Activated CD4-positive, alpha-beta T cell treated with anti-CD3 and anti-CD28 coated beads, Interleukin-2, Interleukin-4, amounts not matched to agents 100 ng/mL and 50 ng/mL, durations not matched to agents 16 hours and 8 hours (primary cell): ENCODE measurements around the gene COLEC12.

ENCODE experiments used
- DNase-seq: peaks from one replicate; pipeline ENCODE4 v3.0.0-alpha.2; 2020; ENCODE audit warnings: low spot score

Gene COLEC12

GRCh38 chr18:500632-501405, at the start of gene COLEC12:
TSS of gene COLEC12 (minus strand) at chr18:500701. CDS start at chr18:500514, 187 bp downstream.
- DNase-seq: no peak

- DNase-seq: no peak
Measured at GRCh38 chr18:549967-550366, 49.5 kb upstream of the COLEC12 start.

DNA sequence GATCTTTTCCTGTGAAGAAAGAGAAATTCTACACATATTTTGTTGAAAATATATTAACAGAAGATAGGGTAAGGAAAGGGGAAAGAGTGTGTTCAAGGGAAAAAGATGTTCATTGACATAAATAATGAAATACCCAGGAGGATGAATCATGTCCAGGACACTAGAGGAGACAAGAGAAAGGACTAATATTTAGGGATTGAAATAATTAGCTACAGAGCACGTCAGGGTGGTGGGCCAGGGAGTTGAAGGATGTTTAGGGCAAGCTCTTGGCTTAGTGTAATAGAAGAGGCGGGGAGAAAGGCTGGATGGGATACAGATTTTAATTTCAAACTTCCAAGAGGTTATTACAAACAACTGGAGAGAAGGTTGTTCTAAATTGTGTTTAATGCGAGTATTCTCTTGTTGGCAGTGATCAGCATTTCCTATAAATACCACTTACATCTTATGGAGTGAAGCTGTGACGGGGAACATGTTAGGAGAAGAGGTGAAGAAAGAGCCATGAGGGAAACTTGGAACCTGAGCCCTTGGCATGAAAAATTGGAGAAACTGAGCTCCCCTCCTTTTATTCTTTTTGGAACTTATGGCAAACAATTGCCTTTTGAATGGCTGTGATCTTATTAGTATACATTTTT, 43.1 kb upstream of the COLEC12 start:
- DNase-seq: no peak

DNA sequence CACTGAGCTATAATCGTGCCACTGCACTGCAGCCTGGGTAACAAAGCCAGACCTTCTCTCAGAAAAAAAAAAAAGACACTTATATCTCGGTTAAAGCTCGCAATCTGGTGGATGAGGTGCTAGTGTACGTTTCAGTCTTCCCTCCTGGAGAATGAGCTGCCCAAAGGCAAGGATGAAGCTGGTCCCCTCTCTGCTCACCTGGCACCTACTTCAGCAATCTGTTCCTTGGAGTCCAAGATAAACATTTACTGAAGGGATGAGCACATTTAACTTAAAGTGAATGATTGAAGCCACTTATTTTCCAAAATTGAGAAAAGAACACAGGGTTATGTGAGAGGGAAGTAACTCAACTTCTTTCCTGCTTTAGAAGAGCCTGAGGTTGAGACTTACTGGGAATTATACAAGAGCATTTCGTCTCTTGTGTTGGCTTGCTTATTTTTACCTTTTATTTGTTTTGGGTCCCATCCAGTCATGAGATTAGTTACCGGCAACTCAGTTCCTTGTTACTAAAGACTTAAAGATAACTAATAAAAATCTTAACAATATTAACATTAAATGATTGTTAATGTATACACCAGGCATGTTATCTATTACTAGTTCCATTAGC, 33.6 kb upstream of the COLEC12 start:
- DNase-seq: no peak

- no peak for DNase-seq
Measured at GRCh38 chr18:532632-533031, 32.1 kb upstream of the COLEC12 start.

GRCh38 chr18:532018-532417, 31.5 kb upstream of the COLEC12 start:
- no peak for DNase-seq

- no peak for DNase-seq
Measured at GRCh38 chr18:527146-527545, 26.6 kb upstream of the COLEC12 start.

- DNase-seq: no peak
Measured at GRCh38 chr18:526681-527080, 26.2 kb upstream of the COLEC12 start.

DNA sequence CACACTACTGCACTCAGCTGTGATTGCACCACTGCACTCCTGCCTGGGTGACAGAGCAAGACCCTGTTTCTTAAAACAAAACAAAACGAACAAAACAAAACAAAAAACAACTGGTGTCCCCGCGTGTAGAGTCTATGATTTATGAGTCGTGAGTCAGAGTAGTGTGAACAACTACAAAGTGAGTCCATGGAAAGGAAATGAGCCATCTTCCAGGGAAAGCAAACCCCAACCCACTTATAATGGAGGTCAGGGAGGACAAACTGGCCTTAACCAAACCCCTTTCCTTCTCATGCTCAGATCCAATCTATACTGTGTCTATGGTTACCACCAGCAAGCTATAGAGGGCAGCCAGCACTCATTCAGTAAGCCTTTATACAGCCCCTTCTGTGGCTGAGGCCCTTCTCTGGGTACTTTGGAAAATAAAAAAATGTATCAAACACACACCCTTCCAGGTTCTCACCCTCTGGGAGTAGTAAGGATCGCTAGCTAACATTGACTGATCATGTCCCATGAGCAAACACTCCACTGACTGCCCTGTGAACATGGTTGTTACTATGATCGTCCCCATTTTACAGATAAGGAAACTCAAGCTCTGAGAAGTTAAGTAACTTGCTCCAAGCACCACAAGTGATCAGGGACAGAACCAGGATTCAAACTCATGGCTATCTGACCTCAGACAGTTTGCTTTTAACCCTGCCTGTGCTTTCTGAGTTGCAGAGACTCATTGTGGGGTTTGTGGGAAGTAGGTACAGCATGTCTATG, 24.7 kb upstream of the COLEC12 start:
- DNase-seq: no peak

DNA sequence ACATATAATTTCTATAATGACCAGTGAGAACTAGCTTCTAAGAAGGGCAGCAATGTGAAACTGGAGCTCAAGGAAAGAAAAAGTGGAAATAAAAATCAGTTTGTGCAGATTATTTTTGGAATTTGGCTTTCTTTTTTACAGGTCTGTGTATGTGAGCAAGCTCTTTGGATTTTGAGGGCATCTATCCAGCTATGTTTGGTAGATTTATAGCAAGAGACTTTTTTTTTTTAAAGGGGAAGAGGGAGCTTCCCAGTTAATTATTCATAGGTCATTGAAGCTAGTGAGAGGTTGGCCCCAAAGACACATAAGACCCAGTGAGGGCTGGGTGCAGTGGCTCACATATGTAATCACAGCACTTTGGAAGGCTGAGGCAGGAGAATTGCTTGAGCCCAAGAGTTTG, 24.0 kb upstream of the COLEC12 start:
- no peak for DNase-seq

DNA sequence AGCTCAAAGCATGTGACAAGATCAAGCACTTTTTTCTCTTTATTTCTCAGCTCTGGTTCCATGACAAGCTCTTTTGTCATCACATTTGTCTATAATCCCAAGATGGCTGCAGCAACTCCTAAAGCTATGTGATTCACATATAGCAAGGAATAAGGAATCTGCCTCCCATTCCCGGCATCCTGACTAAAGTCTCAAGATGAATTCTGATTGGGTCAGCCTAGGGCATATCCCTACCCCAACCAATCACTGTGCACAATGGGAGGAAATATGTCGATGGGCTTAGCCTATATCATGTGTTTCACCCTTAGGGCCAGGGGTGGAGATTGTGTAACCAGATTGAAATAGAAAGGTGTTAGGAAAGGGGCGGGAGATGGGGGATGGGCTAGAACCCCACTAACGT, 23.1 kb upstream of the COLEC12 start:
- no peak for DNase-seq

DNA sequence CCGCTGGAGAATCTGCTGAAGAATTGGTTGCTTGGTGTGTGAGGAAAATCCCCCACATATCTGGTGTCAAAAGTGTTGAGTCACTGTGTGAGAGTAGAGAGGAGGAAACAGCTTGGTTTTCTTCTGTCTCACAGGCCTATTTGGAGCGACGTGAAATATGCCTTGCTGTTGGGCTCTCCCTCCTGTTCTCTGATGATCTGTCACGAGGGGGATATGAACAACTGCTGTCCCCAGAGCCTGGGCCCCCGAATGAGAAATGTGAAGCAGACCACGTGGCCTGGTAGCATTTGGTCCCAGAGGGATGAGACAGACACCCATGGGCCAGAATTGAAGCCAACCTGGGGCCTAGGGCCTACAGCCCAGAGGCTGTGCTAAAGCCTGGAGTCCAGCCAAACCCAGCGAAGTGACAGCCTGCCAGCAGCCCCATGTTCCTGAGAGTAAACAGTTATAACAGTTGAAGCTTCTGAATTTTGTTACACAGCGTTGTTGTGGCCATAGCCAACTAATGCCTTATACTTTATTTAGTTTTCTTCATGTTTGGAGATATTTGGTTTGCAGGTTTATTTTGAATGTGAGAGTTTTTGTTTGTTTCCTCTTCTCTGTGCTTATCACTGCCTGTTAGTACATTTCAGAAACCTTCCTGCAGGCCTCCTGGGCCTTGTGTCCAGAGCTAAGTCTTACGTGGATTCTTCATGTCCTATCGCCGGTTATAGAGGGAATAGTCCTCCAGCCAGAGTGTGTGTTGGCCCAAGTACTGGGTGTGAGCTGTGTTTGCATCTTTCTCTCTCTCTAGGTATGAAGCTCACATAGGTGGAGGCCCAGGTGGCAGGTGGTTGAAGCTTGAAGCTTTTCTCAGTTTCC, 18.7 kb upstream of the COLEC12 start:
- DNase-seq: peak; percentile 47

DNA sequence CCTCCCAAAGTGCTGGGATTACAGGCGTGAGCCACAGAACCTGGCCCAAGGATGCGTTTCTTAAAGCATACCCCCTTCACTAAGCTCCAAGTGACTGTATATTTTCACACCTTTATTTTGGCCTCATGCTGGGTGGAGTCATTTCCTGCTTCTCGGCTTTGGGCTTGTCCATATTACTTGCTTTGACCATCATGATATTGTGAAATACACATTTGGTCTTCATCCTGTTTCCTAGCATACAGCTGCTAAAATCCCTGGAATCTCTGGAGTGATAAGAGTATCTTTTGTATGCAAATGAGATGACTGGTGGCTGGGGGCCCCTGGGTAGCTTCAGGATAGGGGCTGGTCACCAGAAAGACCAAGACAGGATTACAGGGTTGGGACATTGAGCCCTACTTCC, 17.6 kb upstream of the COLEC12 start:
- DNase-seq: no peak

- no peak for DNase-seq
Measured at GRCh38 chr18:515838-516237, 15.3 kb upstream of the COLEC12 start.

- DNase-seq: no peak
Measured at GRCh38 chr18:515156-515815, 14.8 kb upstream of the COLEC12 start.

GRCh38 chr18:513826-514530, 13.5 kb upstream of the COLEC12 start:
- no peak for DNase-seq

DNA sequence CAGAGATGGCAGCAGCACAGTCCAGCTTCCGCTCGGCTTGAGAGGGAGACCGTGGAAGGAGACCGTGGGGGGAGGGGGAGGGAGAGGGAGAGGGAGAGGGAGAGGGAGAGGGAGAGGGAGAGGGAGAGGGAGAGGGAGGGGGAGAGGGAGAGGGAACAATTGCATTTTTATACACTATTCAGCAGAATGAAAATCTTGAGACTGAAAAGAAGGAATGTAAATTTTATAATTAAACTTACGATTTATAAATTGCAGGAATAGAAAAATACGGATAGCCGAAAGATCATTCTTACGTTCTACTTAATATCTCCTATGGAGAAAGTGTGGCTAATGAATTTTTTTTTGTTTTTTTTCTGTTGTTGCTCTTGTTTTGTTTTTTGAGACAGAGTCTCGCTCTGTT, 12.5 kb upstream of the COLEC12 start:
- no peak for DNase-seq

- DNase-seq: no peak
Measured at GRCh38 chr18:508835-509234, 8.3 kb upstream of the COLEC12 start.

GRCh38 chr18:507636-508035, 7.1 kb upstream of the COLEC12 start:
- no peak for DNase-seq

DNA sequence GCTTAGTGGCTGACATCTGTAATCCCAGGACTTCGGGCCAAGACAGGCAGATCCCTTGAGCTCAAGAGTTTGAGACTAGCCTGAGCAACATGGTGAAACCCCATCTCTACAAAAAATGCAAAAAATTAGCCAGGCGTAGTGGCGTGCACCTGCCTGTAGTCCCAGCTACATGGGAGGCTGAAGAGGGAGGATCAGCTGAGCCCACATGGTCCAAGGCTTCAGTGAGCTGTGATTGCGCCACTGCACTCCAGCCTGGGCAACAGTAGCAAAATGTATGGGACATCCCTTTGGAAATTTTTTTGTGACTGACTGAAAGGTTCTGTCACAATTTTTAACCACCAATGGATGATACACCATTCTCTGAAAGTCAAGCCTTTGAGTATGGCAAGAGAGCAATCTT, 6.3 kb upstream of the COLEC12 start:
- DNase-seq: no peak

GRCh38 chr18:506264-506663, 5.8 kb upstream of the COLEC12 start:
- no peak for DNase-seq
